ENCODE results near the gene GSK3A.

- TF ChIP-seq POLR2AphosphoS5 (IDR thresholded peaks at IDR 0.05) (no peak), CTCF (IDR thresholded peaks at IDR 0.05) (no peak)
Observed at GRCh38 chr19:42247640-42248199, 5.3 kb upstream of the GSK3A start.
